NCI-H1694 treated with DMSO at 0.1 percent for 48 hours (cell line): ENCODE results near the gene TNIK.
"Not testable (repeated sequence)": the region's sequence is repeated elsewhere in the genome, so short reads cannot be mapped to it uniquely, and the experiment has no call there.

Experiments used
- DNase-seq: peaks from one replicate; lab custom pipeline; 2025; lab: John Stamatoyannopoulos, UW

TNIK gene

GRCh38 chr3:171469376-171469775 lies 9.2 kb upstream of the TNIK start:
- DNase-seq, result no peak

GRCh38 chr3:171468296-171468906 lies 8.2 kb upstream of the TNIK start:
- no peak for DNase-seq

- no peak for DNase-seq
Measured at GRCh38 chr3:171465763-171466162, 5.6 kb upstream of the TNIK start.

- DNase-seq, result no peak
Measured at GRCh38 chr3:171464462-171464861, 4.3 kb upstream of the TNIK start.

- no peak for DNase-seq
Measured at GRCh38 chr3:171462224-171462623, 2.0 kb upstream of the TNIK start.

GRCh38 chr3:171461525-171461917 lies 1.3 kb upstream of the TNIK start:
- DNase-seq, result no peak

GRCh38 chr3:171460725-171461524 lies 720 bp upstream of the TNIK start:
- DNase-seq, result no peak

GRCh38 chr3:171459137-171459941 lies 866 bp downstream of the TNIK start:
- no peak for DNase-seq

GRCh38 chr3:171458864-171459136 lies 1.4 kb downstream of the TNIK start:
- no peak for DNase-seq

GRCh38 chr3:171458071-171458863 lies 1.9 kb downstream of the TNIK start:
- DNase-seq, result no peak

GRCh38 chr3:171457607-171458061 lies 2.6 kb downstream of the TNIK start:
- DNase-seq, result no peak

- DNase-seq, result no peak
Measured at GRCh38 chr3:171456765-171457606, 3.2 kb downstream of the TNIK start.

GRCh38 chr3:171455603-171456550 lies 4.3 kb downstream of the TNIK start:
- DNase-seq, result no peak

- DNase-seq, result no peak
Measured at GRCh38 chr3:171454041-171454440, 6.2 kb downstream of the TNIK start.

GRCh38 chr3:171453180-171453886 lies 6.9 kb downstream of the TNIK start:
- DNase-seq, result no peak

- no peak for DNase-seq
Measured at GRCh38 chr3:171452328-171452727, 7.9 kb downstream of the TNIK start.

GRCh38 chr3:171451915-171452314 lies 8.3 kb downstream of the TNIK start:
- DNase-seq, result no peak

- DNase-seq, result not testable (repeated sequence)
Measured at GRCh38 chr3:171447579-171447891, 12.7 kb downstream of the TNIK start.

GRCh38 chr3:171446801-171447578 lies 13.2 kb downstream of the TNIK start:
- no peak for DNase-seq
